ENCODE results near the gene UBAC2.

DNA sequence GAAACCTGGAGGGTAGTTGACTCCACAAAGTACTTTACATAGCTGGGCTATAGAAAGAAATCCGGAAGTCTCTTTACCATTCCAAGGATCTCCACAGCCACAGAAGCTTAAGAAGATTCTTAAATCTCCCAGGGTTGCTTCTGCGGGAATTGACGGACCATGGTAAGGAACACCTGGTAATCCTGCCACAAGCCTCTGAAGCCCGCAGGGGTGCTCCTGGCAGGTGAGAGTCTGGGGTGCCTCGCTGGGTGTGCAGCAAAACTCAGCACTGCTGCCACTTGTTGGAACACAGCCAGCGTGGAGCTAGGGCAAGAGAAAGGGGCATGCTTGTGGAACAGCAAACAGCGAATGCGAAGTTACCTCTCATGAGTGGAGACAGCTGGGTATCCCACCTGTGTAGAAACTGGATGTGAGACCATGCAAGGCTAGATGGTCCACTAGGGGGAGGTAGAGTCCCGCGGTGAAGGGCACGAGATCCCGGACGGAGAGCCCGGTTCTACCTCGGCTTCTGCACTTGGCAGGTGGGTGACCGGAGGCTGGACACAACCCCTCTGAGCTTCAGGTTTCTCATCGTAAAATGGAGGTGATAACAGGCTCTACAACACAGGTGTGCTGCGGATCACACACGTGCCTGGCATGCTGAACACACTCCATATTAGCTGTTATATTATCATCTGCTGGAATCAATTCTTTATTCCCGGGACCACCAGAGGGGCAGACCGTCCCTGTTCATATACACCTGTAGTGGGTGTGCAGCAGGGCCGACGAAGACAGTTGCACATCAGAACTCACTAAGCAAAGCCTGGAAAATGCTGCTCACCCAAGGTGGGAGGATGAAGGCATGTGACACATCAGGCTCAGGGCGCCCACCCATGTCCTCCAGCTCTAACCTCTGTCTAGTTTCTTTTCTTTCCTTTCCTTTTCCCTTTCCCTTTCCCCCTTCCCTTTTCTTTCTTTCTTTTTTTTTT, 24.1 kb upstream of the UBAC2 start:
- TF ChIP-seq, protein P1, sequence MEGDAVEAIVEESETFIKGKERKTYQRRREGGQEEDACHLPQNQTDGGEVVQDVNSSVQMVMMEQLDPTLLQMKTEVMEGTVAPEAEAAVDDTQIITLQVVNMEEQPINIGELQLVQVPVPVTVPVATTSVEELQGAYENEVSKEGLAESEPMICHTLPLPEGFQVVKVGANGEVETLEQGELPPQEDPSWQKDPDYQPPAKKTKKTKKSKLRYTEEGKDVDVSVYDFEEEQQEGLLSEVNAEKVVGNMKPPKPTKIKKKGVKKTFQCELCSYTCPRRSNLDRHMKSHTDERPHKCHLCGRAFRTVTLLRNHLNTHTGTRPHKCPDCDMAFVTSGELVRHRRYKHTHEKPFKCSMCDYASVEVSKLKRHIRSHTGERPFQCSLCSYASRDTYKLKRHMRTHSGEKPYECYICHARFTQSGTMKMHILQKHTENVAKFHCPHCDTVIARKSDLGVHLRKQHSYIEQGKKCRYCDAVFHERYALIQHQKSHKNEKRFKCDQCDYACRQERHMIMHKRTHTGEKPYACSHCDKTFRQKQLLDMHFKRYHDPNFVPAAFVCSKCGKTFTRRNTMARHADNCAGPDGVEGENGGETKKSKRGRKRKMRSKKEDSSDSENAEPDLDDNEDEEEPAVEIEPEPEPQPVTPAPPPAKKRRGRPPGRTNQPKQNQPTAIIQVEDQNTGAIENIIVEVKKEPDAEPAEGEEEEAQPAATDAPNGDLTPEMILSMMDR (conservative IDR thresholded peaks at IDR 0.05): peak; percentile 92
- TF ChIP-seq ZFX (IDR thresholded peaks at IDR 0.05): no peak
